HCT116 (cell line): ENCODE results near the gene ARNT2. TPM values are rescaled to one million over a fixed set of nuclear protein-coding genes. Genes with fewer than 3 reads are reported as not detected.

Source experiments
- ATAC-seq: fragments of 200-7000 bp; cut with Tn5 transposase; 2 replicates; pipeline ENCODE4 v1.9.1; 2020; ENCODE audit warnings: mild to moderate bottlenecking, moderate library complexity
- BruUV-seq: library from RNA; stranded (reverse); fragments of 400-500 nt; replicated peaks from 2 replicates; lab custom pipeline; 2021; lab: Mats Ljungman, UMichigan
- CTCF ChIA-PET: fragments of 300-600 bp; sonication (Branson Sonifier 250); formaldehyde crosslinking; loops from one replicate; lab custom pipeline; 2021; ENCODE audit warnings: antibody characterized with exemption; lab: Charles Lee
- POLR2A ChIA-PET: fragments of 300-600, 350-600 bp; sonication (Branson Sonifier 250); formaldehyde crosslinking; loops from one replicate; lab custom pipeline; 2021; ENCODE audit warnings: antibody characterized with exemption; lab: Charles Lee
- RAD21 ChIA-PET, 2 experiments: fragments of 300-600 bp; sonication (Branson Sonifier 250); formaldehyde crosslinking; loops; one replicate each; lab custom pipeline; 2023; ENCODE audit warnings: low total read pairs in 2 of 2; ENCODE audit not compliant: uncharacterized antibody in 2 of 2, unreplicated experiment in 2 of 2, low non-redundant PET in 1 of 2; lab: Charles Lee
- DNase-seq: peaks from one replicate; pipeline ENCODE4 v3.0.0-alpha.2; 2010; ENCODE audit warnings: low read depth, low spot score
- H2AFZ ChIP-seq: fragments of 200-600 bp; shearing (Covaris generic), sonication (generic); 2 replicates; pipeline ENCODE4 v1.6.1; 2017; ENCODE audit warnings: low read depth, mixed run types, mixed read lengths, antibody characterized with exemption, low read length; ENCODE audit not compliant: poor library complexity, severe bottlenecking
- H3K27ac ChIP-seq: 2 replicates; pipeline ENCODE4 v1.5.1; 2012; ENCODE audit warnings: low read depth, low read length
- H3K27me3 ChIP-seq: fragments of 200-600 bp; sonication (generic); 2 replicates; pipeline ENCODE4 v1.6.1; 2016; ENCODE audit warnings: mixed run types, low read length, mixed read lengths; ENCODE audit not compliant: insufficient read depth
- H3K36me3 ChIP-seq, 2 experiments: fragments of 200-500 bp in 1 of 2; fragments of 200-600 bp in 1 of 2; sonication (Bioruptor generic) in 1 of 2; sonication (generic) in 1 of 2; 2 replicates each; pipeline versions ENCODE4 v1.5.1 to v1.6.1; 2014 to 2016; ENCODE audit warnings: low read length in 2 of 2, inconsistent platforms in 1 of 2, mixed read lengths in 1 of 2, mixed run types in 1 of 2; ENCODE audit not compliant: insufficient read depth in 2 of 2, control insufficient read depth in 1 of 2
- H3K4me1 ChIP-seq, 2 experiments: fragments of 200-600 bp in 1 of 2; sonication (generic) in 1 of 2; 2 replicates each; pipeline versions ENCODE4 v1.5.1 to v1.6.1; 2012 to 2017; ENCODE audit warnings: low read length in 2 of 2, inconsistent platforms in 1 of 2, mild to moderate bottlenecking in 1 of 2, mixed read lengths in 1 of 2, mixed run types in 1 of 2, moderate library complexity in 1 of 2; ENCODE audit not compliant: insufficient read depth in 2 of 2, control insufficient read depth in 1 of 2
- H3K4me2 ChIP-seq: fragments of 200-600 bp; sonication (generic); 2 replicates; pipeline ENCODE4 v1.6.1; 2017; ENCODE audit warnings: mixed run types, low read length, mixed read lengths
- H3K4me3 ChIP-seq, 2 experiments: fragments of 200-600 bp in 1 of 2; sonication (generic) in 1 of 2; replicated peaks in 1 of 2; 2 replicates each; pipeline ENCODE4 v1.5.1; 2011 to 2016; ENCODE audit warnings: low read length in 2 of 2, control low read depth in 1 of 2, low read depth in 1 of 2, mild to moderate bottlenecking in 1 of 2, mixed read lengths in 1 of 2, mixed run types in 1 of 2
- H3K79me2 ChIP-seq: fragments of 200-600 bp; sonication (generic); 2 replicates; pipeline ENCODE4 v1.6.1; 2017; ENCODE audit warnings: mild to moderate bottlenecking, mixed run types, low read length, moderate library complexity, mixed read lengths; ENCODE audit not compliant: insufficient read depth
- H3K9ac ChIP-seq: fragments of 200-600 bp; sonication (generic); 2 replicates; pipeline ENCODE4 v1.6.1; 2016; ENCODE audit warnings: low read length, mixed read lengths
- H3K9me2 ChIP-seq: fragments of 200-600 bp; sonication (generic), shearing (Covaris generic); 2 replicates; pipeline ENCODE4 v1.6.1; 2017; ENCODE audit warnings: mixed run types, mild to moderate bottlenecking, moderate library complexity; ENCODE audit not compliant: insufficient read depth
- H3K9me3 ChIP-seq, 2 experiments: fragments of 200-500 bp in 1 of 2; fragments of 200-600 bp in 1 of 2; sonication (Bioruptor generic) in 1 of 2; sonication (generic) in 1 of 2; 2 replicates each; pipeline ENCODE4 v1.6.1; 2014 to 2017; ENCODE audit warnings: low read length in 2 of 2, mixed read lengths in 2 of 2, inconsistent platforms in 1 of 2, low read depth in 1 of 2, mild to moderate bottlenecking in 1 of 2, mixed run types in 1 of 2, moderate library complexity in 1 of 2; ENCODE audit not compliant: control insufficient read depth in 1 of 2, insufficient read depth in 1 of 2
- H4K20me1 ChIP-seq: fragments of 200-600 bp; sonication (generic), shearing (Covaris generic); 2 replicates; pipeline ENCODE4 v1.6.1; 2017; ENCODE audit warnings: mixed run types, mild to moderate bottlenecking, moderate library complexity; ENCODE audit not compliant: insufficient read depth
- EZH2 ChIP-seq: fragments of 200-600 bp; sonication (generic); IDR thresholded peaks from 2 replicates; pipeline ENCODE4 v1.6.1; 2017; ENCODE audit warnings: antibody characterized with exemption, mixed run types
- EZH2phosphoT487 ChIP-seq: fragments of 200-600 bp; IDR thresholded peaks from 2 replicates; pipeline ENCODE4 v1.6.1; 2018; ENCODE audit warnings: antibody characterized with exemption, borderline replicate concordance
- JUND ChIP-seq: IDR thresholded peaks from 2 replicates; pipeline ENCODE4 v1.6.1; 2012
- POLR2A ChIP-seq: IDR thresholded peaks from 2 replicates; pipeline ENCODE4 v1.7.0; 2011; ENCODE audit warnings: borderline replicate concordance; ENCODE audit not compliant: insufficient read depth, insufficient read length; ENCODE audit errors: extremely low read depth
- SIN3A ChIP-seq: IDR thresholded peaks from 2 replicates; pipeline ENCODE4 v1.6.1; 2012; ENCODE audit warnings: low read depth
- SRF ChIP-seq: IDR thresholded peaks from 2 replicates; pipeline ENCODE4 v1.6.1; 2012; ENCODE audit warnings: low read depth
- TCF7L2 ChIP-seq: IDR thresholded peaks from 2 replicates; pipeline ENCODE4 v1.7.0; 2011; ENCODE audit warnings: borderline replicate concordance, inconsistent platforms; ENCODE audit not compliant: insufficient read depth, insufficient read length; ENCODE audit errors: extremely low read depth
- ZFX ChIP-seq: fragments of 450-650 bp; IDR thresholded peaks from 2 replicates; pipeline ENCODE4 v1.6.1; 2017
- intact Hi-C: fragments of 100-400 bp; cut with micrococcal nuclease; formaldehyde crosslinking; loops from 2 replicates; pipeline ENCODE4 v1.10.0; 2022
- total RNA-seq: library from RNA; stranded (reverse); gene quantifications from one replicate; pipeline ENCODE4 v1.2.1, GENCODE V29; 2021; ENCODE audit not compliant: unreplicated experiment
- TF ChIP-seq, protein P1 (sequence below), 3 experiments: fragments of 200-600 bp in 1 of 3; sonication (generic) in 1 of 3; IDR thresholded peaks in 2 of 3; conservative IDR thresholded peaks in 1 of 3; 2 replicates each; pipeline ENCODE4 v1.5.1; 2012 to 2017; ENCODE audit warnings: low read depth in 2 of 3, low read length in 2 of 3, antibody characterized with exemption in 1 of 3, borderline replicate concordance in 1 of 3, control low read depth in 1 of 3, mild to moderate bottlenecking in 1 of 3, mixed read lengths in 1 of 3, mixed run types in 1 of 3, moderate library complexity in 1 of 3; ENCODE audit not compliant: insufficient read depth in 1 of 3
- TF ChIP-seq, protein P2 (sequence below): IDR thresholded peaks from 2 replicates; pipeline ENCODE4 v1.6.1; 2012; ENCODE audit warnings: low read depth
- TF ChIP-seq, protein P3 (sequence below): IDR thresholded peaks from 2 replicates; pipeline ENCODE4 v1.6.1; 2012
- TF ChIP-seq, protein P4 (sequence below): IDR thresholded peaks from 2 replicates; pipeline ENCODE4 v1.6.1; 2011; ENCODE audit warnings: mild to moderate bottlenecking, low read length, moderate library complexity; ENCODE audit not compliant: insufficient replicate concordance; ENCODE audit errors: extremely low read depth

Gene ARNT2
- total RNA-seq, 1 experiment from 2014 or later, result 3.0 TPM

DNA sequence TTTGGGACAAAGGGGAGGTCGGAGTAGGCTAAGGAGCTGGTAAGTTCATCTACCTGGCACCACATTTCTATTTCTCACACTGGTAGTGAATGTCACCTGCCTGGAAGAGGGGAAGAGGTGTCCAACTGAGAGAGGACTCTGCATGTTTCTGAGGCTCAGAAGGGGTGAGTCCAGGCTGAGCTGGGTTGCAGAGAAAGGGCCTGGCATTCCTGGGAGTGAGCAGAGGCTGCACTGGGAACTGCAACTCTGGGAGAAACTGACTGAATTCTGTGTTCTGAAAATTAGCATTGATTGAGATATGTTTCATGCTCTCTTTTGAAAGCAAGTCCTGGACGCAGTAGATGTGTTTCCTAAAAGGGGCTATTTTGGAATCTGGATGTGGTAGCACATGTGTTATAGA, 32.3 kb upstream of the ARNT2 start:
- ChIA-PET CTCF (no interaction called here), POLR2A (no interaction called here), RAD21 (no interaction called here)
- Histone ChIP-seq H2AFZ (no peak overlapping the region), H3K9me2 (no peaks in the 10 kb centered on the region), H3K9ac (no peak overlapping the region), H3K27ac (no peak overlapping the region), H3K79me2 (no peaks in the 10 kb centered on the region), H3K4me1 (no peaks in the 10 kb centered on the region), H3K4me2 (no peak overlapping the region), H3K9me3 (peaks cover 1 to 14% of the 10 kb centered on the region in 2 experiments; a peak in 3 of 4 replicates), H4K20me1 (no peaks in the 10 kb centered on the region), H3K27me3 (peaks cover 5% of the 10 kb centered on the region; the same call in 1 of the 2 replicates), H3K36me3 (no peaks in the 10 kb centered on the region), H3K4me3 (no peak overlapping the region)
- TF ChIP-seq SIN3A (no peak), TCF7L2 (no peak), EZH2phosphoT487 (no peak)
- TF ChIP-seq, protein P1, sequence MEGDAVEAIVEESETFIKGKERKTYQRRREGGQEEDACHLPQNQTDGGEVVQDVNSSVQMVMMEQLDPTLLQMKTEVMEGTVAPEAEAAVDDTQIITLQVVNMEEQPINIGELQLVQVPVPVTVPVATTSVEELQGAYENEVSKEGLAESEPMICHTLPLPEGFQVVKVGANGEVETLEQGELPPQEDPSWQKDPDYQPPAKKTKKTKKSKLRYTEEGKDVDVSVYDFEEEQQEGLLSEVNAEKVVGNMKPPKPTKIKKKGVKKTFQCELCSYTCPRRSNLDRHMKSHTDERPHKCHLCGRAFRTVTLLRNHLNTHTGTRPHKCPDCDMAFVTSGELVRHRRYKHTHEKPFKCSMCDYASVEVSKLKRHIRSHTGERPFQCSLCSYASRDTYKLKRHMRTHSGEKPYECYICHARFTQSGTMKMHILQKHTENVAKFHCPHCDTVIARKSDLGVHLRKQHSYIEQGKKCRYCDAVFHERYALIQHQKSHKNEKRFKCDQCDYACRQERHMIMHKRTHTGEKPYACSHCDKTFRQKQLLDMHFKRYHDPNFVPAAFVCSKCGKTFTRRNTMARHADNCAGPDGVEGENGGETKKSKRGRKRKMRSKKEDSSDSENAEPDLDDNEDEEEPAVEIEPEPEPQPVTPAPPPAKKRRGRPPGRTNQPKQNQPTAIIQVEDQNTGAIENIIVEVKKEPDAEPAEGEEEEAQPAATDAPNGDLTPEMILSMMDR (IDR thresholded peaks at IDR 0.05 in 2 of 3, conservative IDR thresholded peaks at IDR 0.05 in 1 of 3; ENCODE audit: borderline replicate concordance in 1 of 3, insufficient read depth in 1 of 3, low read depth in 2 of 3, low read length in 2 of 3), result 0 out of 6 replicates have a peak, but pooled peaks of 1 of the 3 experiments have one; percentile 14
- ATAC-seq (0 out of 2 replicates have a peak, but pooled peaks have one; percentile 42), DNase-seq (no peak)
- intact Hi-C loops, result no loop called here
- BruUV-seq, result no TSS peak

DNA sequence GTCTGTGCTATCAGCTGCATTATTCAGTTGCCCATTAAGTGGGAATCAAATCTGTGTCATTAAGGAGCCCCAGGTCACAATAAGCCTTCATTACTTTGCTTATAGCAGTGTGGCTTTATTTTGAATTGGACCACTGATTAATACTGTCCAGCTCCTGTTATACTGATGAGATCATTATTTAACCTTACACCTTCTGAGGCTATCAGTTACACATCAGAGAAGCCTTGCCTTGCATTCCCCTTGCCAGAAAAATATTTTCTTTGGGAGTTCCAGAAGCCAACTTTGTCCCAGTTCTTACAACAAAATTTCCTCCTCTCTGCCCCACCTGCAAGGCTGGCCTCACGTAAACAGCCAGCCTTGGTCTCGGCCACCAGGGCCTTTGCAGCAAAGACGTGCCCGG, 29.7 kb upstream of the ARNT2 start:
- H3K4me3 ChIP-seq, result no peak overlapping the region
- ATAC-seq, result no peak
- ChIA-PET POLR2A (no interaction called here), CTCF (no interaction called here), RAD21 (no interaction called here)
- H3K9me2 ChIP-seq, result no peaks in the 10 kb centered on the region
- no peaks in the 10 kb centered on the region for H3K36me3 ChIP-seq
- no peak overlapping the region for H3K27ac ChIP-seq
- intact Hi-C loops, result no loop called here
- H3K9ac ChIP-seq, result no peak overlapping the region
- no TSS peak for BruUV-seq
- no peaks in the 10 kb centered on the region for H3K4me1 ChIP-seq
- DNase-seq, result no peak
- peaks cover 0 to under 1% of the 10 kb centered on the region in 2 experiments; a peak in 1 of 4 replicates for H3K9me3 ChIP-seq
- H3K79me2 ChIP-seq, result no peaks in the 10 kb centered on the region
- H2AFZ ChIP-seq, result no peak overlapping the region
- peaks cover 24% of the 10 kb centered on the region for H3K27me3 ChIP-seq
- no peak overlapping the region for H3K4me2 ChIP-seq
- H4K20me1 ChIP-seq, result no peaks in the 10 kb centered on the region
- TF ChIP-seq JUND, result no peak
- no peak for TF ChIP-seq SIN3A
- TF ChIP-seq, protein P2, sequence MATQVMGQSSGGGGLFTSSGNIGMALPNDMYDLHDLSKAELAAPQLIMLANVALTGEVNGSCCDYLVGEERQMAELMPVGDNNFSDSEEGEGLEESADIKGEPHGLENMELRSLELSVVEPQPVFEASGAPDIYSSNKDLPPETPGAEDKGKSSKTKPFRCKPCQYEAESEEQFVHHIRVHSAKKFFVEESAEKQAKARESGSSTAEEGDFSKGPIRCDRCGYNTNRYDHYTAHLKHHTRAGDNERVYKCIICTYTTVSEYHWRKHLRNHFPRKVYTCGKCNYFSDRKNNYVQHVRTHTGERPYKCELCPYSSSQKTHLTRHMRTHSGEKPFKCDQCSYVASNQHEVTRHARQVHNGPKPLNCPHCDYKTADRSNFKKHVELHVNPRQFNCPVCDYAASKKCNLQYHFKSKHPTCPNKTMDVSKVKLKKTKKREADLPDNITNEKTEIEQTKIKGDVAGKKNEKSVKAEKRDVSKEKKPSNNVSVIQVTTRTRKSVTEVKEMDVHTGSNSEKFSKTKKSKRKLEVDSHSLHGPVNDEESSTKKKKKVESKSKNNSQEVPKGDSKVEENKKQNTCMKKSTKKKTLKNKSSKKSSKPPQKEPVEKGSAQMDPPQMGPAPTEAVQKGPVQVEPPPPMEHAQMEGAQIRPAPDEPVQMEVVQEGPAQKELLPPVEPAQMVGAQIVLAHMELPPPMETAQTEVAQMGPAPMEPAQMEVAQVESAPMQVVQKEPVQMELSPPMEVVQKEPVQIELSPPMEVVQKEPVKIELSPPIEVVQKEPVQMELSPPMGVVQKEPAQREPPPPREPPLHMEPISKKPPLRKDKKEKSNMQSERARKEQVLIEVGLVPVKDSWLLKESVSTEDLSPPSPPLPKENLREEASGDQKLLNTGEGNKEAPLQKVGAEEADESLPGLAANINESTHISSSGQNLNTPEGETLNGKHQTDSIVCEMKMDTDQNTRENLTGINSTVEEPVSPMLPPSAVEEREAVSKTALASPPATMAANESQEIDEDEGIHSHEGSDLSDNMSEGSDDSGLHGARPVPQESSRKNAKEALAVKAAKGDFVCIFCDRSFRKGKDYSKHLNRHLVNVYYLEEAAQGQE, result no peak
- TF ChIP-seq, protein P3, sequence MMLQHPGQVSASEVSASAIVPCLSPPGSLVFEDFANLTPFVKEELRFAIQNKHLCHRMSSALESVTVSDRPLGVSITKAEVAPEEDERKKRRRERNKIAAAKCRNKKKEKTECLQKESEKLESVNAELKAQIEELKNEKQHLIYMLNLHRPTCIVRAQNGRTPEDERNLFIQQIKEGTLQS, result no peak
- TF ChIP-seq EZH2, result no peak
- TF ChIP-seq TCF7L2, result no peak
- TF ChIP-seq SRF, result no peak
- TF ChIP-seq, protein P4, sequence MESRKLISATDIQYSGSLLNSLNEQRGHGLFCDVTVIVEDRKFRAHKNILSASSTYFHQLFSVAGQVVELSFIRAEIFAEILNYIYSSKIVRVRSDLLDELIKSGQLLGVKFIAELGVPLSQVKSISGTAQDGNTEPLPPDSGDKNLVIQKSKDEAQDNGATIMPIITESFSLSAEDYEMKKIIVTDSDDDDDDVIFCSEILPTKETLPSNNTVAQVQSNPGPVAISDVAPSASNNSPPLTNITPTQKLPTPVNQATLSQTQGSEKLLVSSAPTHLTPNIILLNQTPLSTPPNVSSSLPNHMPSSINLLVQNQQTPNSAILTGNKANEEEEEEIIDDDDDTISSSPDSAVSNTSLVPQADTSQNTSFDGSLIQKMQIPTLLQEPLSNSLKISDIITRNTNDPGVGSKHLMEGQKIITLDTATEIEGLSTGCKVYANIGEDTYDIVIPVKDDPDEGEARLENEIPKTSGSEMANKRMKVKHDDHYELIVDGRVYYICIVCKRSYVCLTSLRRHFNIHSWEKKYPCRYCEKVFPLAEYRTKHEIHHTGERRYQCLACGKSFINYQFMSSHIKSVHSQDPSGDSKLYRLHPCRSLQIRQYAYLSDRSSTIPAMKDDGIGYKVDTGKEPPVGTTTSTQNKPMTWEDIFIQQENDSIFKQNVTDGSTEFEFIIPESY, result no peak
- TF ChIP-seq ZFX, result no peak
- TF ChIP-seq POLR2A, result no peak
